RKO (cell line): Measurements from ENCODE around the gene ZNF273.
A peak's percentile ranks its signal among the peaks of the same experiment; 100 is the strongest.
"Not testable (repeated sequence)": the region's sequence is repeated elsewhere in the genome, so short reads cannot be mapped to it uniquely, and the experiment has no call there.

Experiments used
- DNase-seq: peaks from one replicate; pipeline ENCODE4 v3.0.0-alpha.2; 2016; ENCODE audit warnings: low spot score

ZNF273 gene

DNA sequence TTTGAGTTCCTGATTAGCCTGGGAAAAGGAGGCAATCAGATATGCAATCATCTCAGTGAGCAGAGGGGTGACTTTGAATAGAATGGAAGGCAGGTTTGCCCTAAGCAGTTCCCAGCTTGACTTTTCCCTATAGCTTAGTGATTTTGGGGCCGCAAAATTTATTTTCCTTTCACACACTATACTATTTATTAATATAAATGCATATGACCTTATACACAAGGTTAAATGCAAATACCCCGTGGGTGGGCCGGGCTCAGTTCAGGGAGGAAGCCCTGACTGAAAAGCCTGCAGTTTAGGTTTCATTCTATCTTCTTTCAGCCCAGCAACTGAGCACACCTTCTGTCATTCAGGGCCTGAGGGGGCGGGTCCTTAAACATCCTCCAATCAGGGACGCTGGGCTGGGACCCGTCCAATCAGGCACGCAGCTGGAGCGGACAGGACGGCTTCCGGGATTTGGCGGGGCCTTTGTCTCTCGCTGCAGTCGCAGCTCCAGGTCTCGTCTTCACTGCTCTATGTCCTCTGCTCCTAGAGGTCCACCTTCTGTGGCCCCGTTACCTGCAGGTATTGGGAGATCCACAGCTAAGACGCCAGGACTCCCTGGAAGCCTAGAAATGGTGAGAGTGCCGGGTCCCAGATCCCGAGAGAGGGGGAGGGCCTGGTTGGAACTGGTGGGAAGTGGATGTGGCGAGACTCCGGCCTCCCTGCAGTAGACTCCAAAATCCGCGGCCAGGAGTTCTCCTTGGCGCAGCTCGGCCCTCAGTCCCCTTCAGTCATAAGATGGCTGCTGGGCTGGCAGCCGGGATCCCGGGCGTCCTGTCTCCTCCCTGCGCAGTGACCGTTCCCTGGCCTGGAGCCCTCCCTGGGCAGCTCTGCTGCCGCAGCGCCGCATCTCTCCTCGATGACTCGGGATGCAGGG is at the start of gene ZNF273:
TSS of gene ZNF273 (plus strand) at position 468 of the 916 bp plus-strand sequence. CDS start at position 513, 45 bp downstream.
- peak; percentile 91 for DNase-seq

- no peak for DNase-seq
These were observed 49.4 kb upstream of the ZNF273 start for GRCh38 chr7:64853679-64854078.

GRCh38 chr7:64854969-64855368 is 48.1 kb upstream of the ZNF273 start:
- no peak for DNase-seq

GRCh38 chr7:64863021-64863420 is 40.1 kb upstream of the ZNF273 start:
- DNase-seq = no peak

GRCh38 chr7:64863530-64863929 is 39.5 kb upstream of the ZNF273 start:
- DNase-seq = not testable (repeated sequence)

DNA sequence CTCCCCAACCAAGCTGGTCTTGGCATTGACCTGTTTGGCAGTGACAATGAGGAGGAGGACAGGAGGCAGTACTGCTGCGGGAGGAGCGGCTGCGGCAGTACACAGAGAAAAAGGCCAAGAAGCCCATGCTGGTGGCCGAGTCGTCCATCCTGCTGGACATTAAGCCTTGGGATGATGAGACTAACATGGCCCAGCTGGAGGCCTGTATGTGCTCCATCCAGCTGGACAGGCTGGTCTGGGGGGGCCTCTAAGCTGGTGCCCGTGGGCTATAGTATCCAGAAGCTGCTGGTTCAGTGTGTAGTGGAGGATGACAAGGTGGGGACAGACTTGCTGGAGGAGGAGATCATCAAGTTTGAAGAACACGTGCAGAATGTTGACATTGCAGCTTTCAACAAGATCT is 39.1 kb upstream of the ZNF273 start:
- no peak for DNase-seq

GRCh38 chr7:64867863-64868440 is 35.1 kb upstream of the ZNF273 start:
- no peak for DNase-seq

GRCh38 chr7:64868499-64868898 is 34.6 kb upstream of the ZNF273 start:
- no peak for DNase-seq

GRCh38 chr7:64869121-64869725 is 33.9 kb upstream of the ZNF273 start:
- DNase-seq = no peak

GRCh38 chr7:64869912-64870562 is 33.0 kb upstream of the ZNF273 start:
- DNase-seq = no peak

- DNase-seq = no peak
These were observed 32.4 kb upstream of the ZNF273 start for GRCh38 chr7:64870656-64871055.

DNA sequence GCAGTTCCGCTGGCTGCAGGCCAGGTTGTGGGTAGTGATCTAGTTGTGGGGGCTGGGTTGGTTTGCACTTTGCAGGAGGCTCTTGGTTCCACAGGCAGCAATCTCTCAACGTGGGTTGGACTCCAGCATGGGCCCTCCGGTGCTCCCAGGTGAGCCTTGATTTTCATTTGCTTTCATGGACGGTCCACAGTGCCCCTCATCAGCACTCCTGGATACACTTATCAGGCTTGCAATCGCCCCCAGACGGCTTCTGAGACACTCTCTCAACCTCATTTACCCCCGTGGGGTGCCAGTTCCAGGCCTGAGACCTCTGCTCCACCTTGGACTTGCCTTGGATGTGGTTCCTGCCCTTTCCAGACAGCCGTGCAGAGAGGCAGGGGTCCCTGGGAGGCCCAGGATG is 31.3 kb upstream of the ZNF273 start:
- DNase-seq = no peak

DNA sequence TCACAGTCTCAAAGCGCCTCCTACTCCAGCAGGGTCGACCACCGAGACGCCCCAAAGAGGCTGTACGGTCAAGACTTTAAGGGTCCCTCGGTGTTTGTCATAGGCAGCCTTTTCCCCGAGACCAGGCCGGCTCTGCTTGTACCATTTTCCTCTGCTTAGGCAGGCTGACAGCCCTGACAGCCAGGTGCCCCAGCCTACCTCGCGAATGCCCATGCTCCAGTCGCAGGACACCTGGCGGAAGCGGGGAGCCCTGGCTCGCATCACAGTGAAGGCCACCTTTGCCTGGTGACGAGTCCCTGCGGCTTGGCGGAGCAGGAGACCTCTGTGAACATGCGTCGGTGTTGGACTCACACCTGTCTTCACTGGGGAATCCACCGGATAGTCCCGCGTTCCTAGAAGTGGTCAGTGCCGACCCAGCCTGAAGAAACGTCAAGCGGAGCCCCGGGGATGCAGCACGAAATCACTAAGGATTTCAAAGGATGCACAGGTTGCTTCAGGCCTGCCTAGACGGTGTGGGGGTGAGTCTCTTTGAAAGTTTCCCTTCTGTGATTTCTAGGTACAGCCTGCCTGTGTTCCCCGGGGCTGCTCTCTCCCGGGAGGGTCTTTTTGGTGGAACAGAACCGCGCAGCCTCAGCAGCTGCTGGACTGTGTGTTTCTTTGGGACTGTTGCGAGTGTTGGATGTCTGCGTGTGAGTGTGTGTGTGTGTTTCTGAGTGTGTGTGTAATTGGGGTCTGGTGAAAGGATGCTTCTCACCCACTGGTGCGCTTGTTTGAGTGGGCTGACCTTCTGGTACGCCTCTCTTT is 30.5 kb upstream of the ZNF273 start:
- no peak for DNase-seq

DNA sequence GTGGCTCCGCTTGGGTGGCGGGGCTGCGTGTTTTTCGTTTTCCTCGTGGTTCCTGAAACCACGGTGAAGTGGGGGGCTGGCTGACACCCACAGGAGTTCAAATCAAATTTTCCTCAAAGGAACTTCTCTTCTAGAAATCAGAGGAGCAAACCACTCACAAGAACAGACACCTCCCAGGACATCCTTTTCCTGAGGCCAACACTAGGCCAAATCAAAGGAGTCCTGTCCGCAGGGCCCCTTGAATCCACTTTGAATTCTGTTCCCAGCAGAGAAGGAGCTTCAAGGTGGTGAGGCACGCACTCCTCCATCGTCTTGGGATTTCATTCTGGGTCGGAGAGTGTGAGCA is 29.9 kb upstream of the ZNF273 start:
- DNase-seq = no peak

DNA sequence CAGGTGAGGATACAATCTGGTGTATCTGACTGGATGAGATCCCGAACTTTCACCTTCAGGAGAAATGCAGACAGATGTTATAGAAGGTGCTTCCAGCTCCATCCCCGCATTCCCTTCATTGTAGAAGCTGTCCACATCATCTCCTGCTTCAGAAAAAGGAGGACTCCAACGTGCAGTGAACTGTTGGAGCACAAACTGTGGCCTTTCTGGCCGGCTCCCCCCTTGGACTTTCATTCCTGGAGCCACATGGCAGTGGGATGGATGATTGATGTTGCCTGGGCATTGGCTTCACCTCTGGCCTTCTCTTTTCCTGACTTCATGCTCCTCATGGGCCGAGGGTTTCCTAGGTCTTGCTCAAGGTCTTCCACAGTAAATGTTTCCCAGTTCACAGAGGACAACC is 29.6 kb upstream of the ZNF273 start:
- no peak for DNase-seq

GRCh38 chr7:64874114-64874513 is 29.0 kb upstream of the ZNF273 start:
- DNase-seq = no peak

DNA sequence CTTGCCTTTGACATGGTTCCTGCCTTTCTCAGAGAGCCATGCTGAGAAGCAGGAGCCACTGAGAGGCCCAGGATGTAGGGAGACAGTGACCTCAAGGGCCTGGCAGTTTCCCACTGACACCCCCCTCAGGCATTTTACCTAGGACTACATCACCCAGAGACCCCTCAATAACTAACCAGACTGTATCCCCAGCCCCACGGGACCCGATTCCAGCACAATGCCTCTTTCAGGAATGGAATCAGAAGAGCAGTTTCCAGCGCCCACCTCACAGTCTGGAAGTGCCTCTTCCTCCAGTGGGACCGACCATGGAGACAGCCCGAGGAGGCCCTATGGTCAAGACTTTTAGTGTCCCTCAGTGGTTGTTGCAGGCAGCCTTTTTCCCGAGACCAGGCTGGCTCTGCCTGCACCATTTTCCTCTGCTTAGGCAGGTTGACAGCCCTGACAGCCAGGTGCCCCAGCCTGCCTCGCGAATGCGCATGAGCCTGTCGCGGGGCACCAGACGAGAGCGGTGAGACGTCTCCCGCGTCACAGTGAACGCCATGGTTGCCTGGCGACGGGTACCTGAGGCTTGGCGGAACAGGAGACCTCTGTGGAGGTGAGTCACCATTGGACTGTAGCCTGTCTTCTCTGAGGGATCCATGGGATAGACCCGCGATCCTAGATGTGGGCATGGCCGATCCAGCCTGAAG is 28.4 kb upstream of the ZNF273 start:
- DNase-seq = no peak

- DNase-seq = no peak
These were observed 27.8 kb upstream of the ZNF273 start for GRCh38 chr7:64875258-64875657.

GRCh38 chr7:64875658-64876406 is 27.2 kb upstream of the ZNF273 start:
- no peak for DNase-seq
